GM12801 (cell line): ENCODE measurements around the gene NUP58.

Experiments used
- TF ChIP-seq, protein P1 (sequence below): IDR thresholded peaks from one replicate; pipeline ENCODE4 v1.5.1; 2011; ENCODE audit warnings: control low read depth; ENCODE audit not compliant: insufficient read length; ENCODE audit errors: extremely low read depth

The NUP58 gene

GRCh38 chr13:25371158-25371874 is 69.9 kb downstream of the NUP58 start:
- TF ChIP-seq, protein P1, sequence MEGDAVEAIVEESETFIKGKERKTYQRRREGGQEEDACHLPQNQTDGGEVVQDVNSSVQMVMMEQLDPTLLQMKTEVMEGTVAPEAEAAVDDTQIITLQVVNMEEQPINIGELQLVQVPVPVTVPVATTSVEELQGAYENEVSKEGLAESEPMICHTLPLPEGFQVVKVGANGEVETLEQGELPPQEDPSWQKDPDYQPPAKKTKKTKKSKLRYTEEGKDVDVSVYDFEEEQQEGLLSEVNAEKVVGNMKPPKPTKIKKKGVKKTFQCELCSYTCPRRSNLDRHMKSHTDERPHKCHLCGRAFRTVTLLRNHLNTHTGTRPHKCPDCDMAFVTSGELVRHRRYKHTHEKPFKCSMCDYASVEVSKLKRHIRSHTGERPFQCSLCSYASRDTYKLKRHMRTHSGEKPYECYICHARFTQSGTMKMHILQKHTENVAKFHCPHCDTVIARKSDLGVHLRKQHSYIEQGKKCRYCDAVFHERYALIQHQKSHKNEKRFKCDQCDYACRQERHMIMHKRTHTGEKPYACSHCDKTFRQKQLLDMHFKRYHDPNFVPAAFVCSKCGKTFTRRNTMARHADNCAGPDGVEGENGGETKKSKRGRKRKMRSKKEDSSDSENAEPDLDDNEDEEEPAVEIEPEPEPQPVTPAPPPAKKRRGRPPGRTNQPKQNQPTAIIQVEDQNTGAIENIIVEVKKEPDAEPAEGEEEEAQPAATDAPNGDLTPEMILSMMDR: no peak

DNA sequence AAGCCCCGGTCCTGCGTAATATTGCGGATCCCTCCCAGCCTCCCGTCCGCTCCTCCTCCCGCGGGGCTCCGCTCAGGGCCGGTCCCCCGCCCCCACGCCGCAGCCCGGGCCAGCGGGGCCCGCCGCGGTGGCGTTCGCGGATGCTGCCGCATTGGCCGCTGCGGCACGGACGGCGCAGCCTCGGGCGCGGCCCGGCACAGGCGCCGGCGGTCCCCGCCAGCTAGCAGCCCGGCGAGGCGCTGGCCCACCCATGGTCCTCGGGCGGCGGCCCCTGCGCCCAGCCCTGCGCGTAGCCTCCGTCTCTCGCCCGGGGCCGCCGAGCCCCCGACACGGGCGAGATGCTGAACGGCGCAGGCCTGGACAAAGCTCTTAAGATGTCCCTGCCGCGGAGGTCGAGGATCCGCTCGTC is 70.5 kb downstream of the NUP58 start, which contains the start of gene ATP8A2:
ATP8A2 (plus strand) TSS at position 100 of the 409 bp plus-strand sequence; CDS start at position 339, 239 bp downstream.
- TF ChIP-seq, protein P1: no peak

DNA sequence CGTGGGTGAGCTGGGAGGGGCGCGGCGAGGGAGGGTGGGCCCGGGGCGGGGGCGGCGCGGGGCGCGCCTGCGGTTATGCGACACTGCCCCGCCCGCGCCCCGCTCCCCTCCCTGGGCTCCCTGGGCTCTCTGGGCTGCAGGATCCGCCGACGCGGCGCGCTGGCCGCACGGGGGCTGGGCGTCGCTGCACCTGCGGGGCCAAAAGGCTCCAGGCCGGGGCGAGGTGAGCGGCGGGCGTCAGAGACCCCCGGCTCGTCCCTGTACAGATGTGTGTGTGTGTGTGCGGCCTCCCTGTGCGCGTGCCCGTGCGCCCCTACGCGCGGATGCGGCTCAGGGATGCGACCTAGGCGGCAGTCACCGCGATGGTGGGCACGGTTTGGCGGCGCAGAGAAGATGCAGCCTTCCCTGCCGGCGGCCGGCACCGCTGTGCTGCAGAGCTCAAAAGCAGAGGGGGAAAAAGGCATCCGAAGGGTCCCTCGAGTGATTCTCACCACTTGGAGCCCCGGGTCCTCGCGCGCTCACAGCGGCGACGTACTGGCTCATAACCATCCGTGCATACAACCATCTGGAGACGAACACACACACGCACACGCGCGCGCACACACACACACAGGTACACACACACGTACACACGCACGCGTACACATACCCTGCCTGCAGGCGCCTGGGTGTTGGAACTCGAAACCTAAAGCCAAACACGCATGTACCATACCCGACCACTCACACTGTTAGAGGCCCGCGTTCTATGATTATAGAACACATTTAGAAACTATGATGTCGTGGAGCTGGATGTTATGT is 71.1 kb downstream of the NUP58 start:
- TF ChIP-seq, protein P1: no peak

DNA sequence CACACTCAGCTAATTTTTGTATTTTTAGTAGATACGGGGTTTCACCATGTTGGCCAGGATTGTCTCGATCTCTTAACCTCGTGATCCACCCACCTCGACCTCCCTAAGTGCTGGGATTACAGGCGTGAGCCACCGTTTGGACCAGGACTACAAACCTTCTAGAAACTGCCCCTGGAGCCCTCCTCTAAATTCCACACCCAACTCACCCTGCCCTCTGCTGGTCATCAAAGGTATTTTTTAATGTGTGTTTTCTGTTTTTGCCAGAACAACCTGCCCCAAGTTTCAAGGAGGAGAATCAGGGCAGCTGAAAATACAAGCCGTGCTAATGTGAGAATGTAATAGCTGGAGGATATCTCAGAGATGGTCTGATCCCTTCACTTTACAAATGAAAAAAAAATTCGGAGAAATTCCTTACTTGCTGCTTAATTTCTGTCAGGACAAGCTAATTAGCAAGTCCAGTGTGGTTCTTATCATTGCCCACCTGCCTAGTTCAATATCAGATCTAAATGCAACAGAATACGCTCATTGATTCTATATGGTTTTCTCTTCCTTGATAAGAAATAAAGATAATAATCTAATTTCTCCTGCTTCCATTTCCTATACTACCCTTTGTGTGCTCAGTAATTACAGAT is 74.4 kb downstream of the NUP58 start:
- TF ChIP-seq, protein P1: no peak

GRCh38 chr13:25377244-25377962 is 76.0 kb downstream of the NUP58 start:
- TF ChIP-seq, protein P1: no peak

DNA sequence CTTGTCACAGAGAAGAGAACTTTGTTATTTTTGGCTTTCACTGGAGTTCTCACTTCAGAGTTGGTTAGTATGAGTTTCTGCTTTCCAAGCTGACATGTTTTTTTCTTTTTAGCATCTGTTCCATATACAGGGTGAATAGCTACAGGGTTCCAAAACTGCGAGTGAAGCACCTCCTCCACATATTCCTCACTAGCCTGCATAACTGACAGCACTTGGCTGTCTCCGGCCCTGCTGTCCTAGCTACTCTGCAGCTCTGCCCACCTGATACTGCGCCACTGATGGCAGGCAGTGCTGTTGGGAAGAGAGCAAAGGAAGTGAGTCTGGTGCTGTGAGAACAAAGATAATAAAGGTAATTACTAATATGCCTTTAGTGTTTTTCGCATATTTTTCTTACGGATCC is 77.1 kb downstream of the NUP58 start:
- TF ChIP-seq, protein P1: no peak
